ENCODE measurements around the gene CHCHD5.

CHCHD5 gene

GRCh38 chr2:112600634-112601033, 16.2 kb downstream of the CHCHD5 start:
- no peak for DNase-seq (ENCODE audit: low spot score)
- in situ Hi-C loops (cut with MboI; ENCODE audit: low sequenced_read_pairs, unreplicated experiment): loop anchor here (25.0 kb wide), 1 partner anchor 287 kb away; no protein-coding TSS in a partner anchor
- TF ChIP-seq CTCF (IDR thresholded peaks at IDR 0.05; ENCODE audit: borderline replicate concordance, control extremely low read depth, extremely low read depth, insufficient read depth, missing control alignments): no peak

- no peak for TF ChIP-seq CTCF (IDR thresholded peaks at IDR 0.05; ENCODE audit: borderline replicate concordance, control extremely low read depth, extremely low read depth, insufficient read depth, missing control alignments)
- in situ Hi-C loops (cut with MboI; ENCODE audit: low sequenced_read_pairs, unreplicated experiment): loop anchor here (25.0 kb wide), 1 partner anchor 286 kb away; no protein-coding TSS in a partner anchor
- DNase-seq (ENCODE audit: low spot score): no peak
Measured at GRCh38 chr2:112601754-112602153, 17.3 kb downstream of the CHCHD5 start.

GRCh38 chr2:112602917-112603316, 18.5 kb downstream of the CHCHD5 start:
- DNase-seq (ENCODE audit: low spot score): no peak
- in situ Hi-C loops (cut with MboI; ENCODE audit: low sequenced_read_pairs, unreplicated experiment): loop anchor here (25.0 kb wide), 1 partner anchor 284 kb away; no protein-coding TSS in a partner anchor

GRCh38 chr2:112603731-112604130, 19.3 kb downstream of the CHCHD5 start:
- no peak for TF ChIP-seq CTCF (IDR thresholded peaks at IDR 0.05; ENCODE audit: borderline replicate concordance, control extremely low read depth, extremely low read depth, insufficient read depth, missing control alignments)
- in situ Hi-C loops (cut with MboI; ENCODE audit: low sequenced_read_pairs, unreplicated experiment): loop anchor here (25.0 kb wide), 1 partner anchor 284 kb away; no protein-coding TSS in a partner anchor

More at GRCh38 chr2:112602917-112603316, 18.5 kb downstream of the CHCHD5 start:
- TF ChIP-seq CTCF (IDR thresholded peaks at IDR 0.05; ENCODE audit: borderline replicate concordance, control extremely low read depth, extremely low read depth, insufficient read depth, missing control alignments): no peak

GRCh38 chr2:112604952-112605351, 20.5 kb downstream of the CHCHD5 start:
- no peak for DNase-seq (ENCODE audit: low spot score)
- no peak for TF ChIP-seq CTCF (IDR thresholded peaks at IDR 0.05; ENCODE audit: borderline replicate concordance, control extremely low read depth, extremely low read depth, insufficient read depth, missing control alignments)
- in situ Hi-C loops (cut with MboI; ENCODE audit: low sequenced_read_pairs, unreplicated experiment): loop anchor here (25.0 kb wide), 1 partner anchor 282 kb away; no protein-coding TSS in a partner anchor

More at GRCh38 chr2:112603731-112604130, 19.3 kb downstream of the CHCHD5 start:
- no peak for DNase-seq (ENCODE audit: low spot score)

- in situ Hi-C loops (cut with MboI; ENCODE audit: low sequenced_read_pairs, unreplicated experiment): loop anchor here (25.0 kb wide), 1 partner anchor 281 kb away; no protein-coding TSS in a partner anchor
- TF ChIP-seq CTCF (IDR thresholded peaks at IDR 0.05; ENCODE audit: borderline replicate concordance, control extremely low read depth, extremely low read depth, insufficient read depth, missing control alignments): no peak
- no peak for DNase-seq (ENCODE audit: low spot score)
Measured at GRCh38 chr2:112605926-112606325, 21.5 kb downstream of the CHCHD5 start.
